Measurements from ENCODE around the gene ZKSCAN3. TPM values are rescaled to one million over a fixed set of nuclear protein-coding genes. Genes with fewer than 3 reads are reported as not detected.

Gene ZKSCAN3
- total RNA-seq, 2 donors from 2014 or later, result 1.3 to 1.6 TPM

GRCh38 chr6:28335040-28335563 lies 14.6 kb upstream of the ZKSCAN3 start:
- WGBS, 2 donors, result 24 to 34% methylated on average over 12 of the region's 12 CpGs
- no peaks in the 10 kb centered on the region for H3K9me3 ChIP-seq
- TF ChIP-seq, protein P1, sequence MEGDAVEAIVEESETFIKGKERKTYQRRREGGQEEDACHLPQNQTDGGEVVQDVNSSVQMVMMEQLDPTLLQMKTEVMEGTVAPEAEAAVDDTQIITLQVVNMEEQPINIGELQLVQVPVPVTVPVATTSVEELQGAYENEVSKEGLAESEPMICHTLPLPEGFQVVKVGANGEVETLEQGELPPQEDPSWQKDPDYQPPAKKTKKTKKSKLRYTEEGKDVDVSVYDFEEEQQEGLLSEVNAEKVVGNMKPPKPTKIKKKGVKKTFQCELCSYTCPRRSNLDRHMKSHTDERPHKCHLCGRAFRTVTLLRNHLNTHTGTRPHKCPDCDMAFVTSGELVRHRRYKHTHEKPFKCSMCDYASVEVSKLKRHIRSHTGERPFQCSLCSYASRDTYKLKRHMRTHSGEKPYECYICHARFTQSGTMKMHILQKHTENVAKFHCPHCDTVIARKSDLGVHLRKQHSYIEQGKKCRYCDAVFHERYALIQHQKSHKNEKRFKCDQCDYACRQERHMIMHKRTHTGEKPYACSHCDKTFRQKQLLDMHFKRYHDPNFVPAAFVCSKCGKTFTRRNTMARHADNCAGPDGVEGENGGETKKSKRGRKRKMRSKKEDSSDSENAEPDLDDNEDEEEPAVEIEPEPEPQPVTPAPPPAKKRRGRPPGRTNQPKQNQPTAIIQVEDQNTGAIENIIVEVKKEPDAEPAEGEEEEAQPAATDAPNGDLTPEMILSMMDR (IDR thresholded peaks at IDR 0.05), result peak in 1 of 7 experiments; percentile 9
- no peak for TF ChIP-seq POLR2A (IDR thresholded peaks at IDR 0.05)
- H3K36me3 ChIP-seq (replicated peaks in 1 of 2; ENCODE audit: insufficient read depth in 1 of 2, low read depth in 2 of 2), result no peaks in the 10 kb centered on the region
- DNase-seq (peak in 1 of 4 donors; percentile 14), ATAC-seq (peak; percentile 7)
- intact Hi-C loops (cut with DNase I), result loop anchor here (10.0 kb wide), 1 partner anchor 70 kb away; the partner anchor contains the start of gene ZSCAN26
- H3K27ac ChIP-seq, result peak overlapping the region; percentile 93 to 99 (median 96)
- peak overlapping the region in 1 of 2 donors; percentile 48 for H3K4me3 ChIP-seq
- peaks cover 18% of the 10 kb centered on the region for H3K4me1 ChIP-seq
- no peaks in the 10 kb centered on the region for H3K27me3 ChIP-seq

DNA sequence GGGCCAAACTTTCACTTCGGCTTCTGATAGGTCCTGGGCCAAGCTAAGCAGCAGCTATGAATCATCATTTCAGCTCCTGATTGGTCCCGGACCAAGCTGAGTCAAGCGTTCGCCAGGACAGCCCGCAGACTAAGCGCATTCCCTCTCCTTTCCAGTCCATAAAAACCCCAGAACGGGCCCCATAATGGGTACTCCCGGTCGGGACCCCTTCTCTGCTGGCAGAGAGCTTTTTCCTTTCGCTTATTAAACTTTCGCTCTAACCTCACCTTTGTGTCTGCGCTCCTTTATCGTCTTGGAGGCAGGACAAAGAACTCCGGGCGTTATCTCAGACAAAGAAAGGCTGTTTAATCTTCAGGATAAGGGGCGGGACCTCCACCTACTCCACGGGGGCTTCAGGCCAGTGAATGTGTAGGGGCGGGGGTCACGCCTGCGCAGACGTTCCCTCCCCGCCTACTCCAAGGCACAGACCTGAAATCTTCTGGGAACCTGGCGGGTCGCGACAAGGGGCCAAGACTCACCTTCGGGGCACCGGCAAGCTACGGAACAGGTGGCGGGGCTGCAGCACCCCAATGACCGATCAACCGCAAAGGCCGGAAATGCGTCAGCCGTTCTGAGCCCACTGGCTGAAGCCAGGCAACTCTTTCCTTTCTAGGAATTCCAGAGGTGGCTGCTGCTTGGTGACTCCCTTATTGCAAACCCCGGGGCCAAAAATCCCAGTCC lies 14.0 kb upstream of the ZKSCAN3 start, which contains the start of gene ZSCAN31:
ZSCAN31 (minus strand) TSS at position 585 of the 720 bp plus-strand sequence. CDS start 6,465 bp downstream, outside the sequence.
- H3K4me1 ChIP-seq, result peaks cover 18% of the 10 kb centered on the region
- peak; percentile 97 to 99 (median 99) for DNase-seq
- peak; percentile 90 to 99 (median 98) for TF ChIP-seq POLR2A (IDR thresholded peaks at IDR 0.05)
- TF ChIP-seq, protein P1 (IDR thresholded peaks at IDR 0.05), result no peak
- H3K9me3 ChIP-seq, result no peaks in the 10 kb centered on the region
- intact Hi-C loops (cut with DNase I), result loop anchor here (10.0 kb wide), 1 partner anchor 71 kb away; the partner anchor contains the start of gene ZSCAN26
- H3K27me3 ChIP-seq, result no peaks in the 10 kb centered on the region
- ATAC-seq, result peak; percentile 96
- peak within 1 kb of the TSS; percentile 93 to 99 (median 96) for H3K27ac ChIP-seq
- peak within 1 kb of the TSS; percentile 10 to 48 for H3K4me3 ChIP-seq
- H3K36me3 ChIP-seq (replicated peaks in 1 of 2; ENCODE audit: insufficient read depth in 1 of 2, low read depth in 2 of 2), result no peaks in the 10 kb centered on the region
- WGBS, 2 donors, result 0 to 1% methylated on average over 18 to 35 of the region's 35 CpGs

- WGBS, 2 donors, result 9 to 10% methylated on average over 23 to 24 of the region's 24 CpGs
- peak; percentile 13 for ATAC-seq
Measured at GRCh38 chr6:28336284-28337120, 13.2 kb upstream of the ZKSCAN3 start.

DNA sequence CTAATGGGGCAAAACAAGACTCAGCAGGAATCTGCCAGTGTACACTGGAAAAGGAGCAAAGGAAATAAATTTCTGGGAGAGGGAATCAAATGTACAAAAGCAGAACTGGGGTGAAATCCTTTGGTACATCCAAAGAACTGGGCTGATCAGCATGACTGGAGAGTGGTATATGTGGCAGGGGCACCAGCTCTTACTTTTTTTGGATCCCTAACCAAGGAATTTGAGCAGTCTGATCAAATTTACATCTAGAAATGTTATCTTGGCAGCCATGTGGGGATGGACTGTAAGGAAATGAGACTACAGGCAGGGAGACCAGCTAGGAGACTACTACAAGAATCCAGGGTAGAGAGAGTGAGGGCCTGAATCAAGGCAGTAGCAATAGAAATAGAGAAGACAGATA lies 12.6 kb upstream of the ZKSCAN3 start:
- TF ChIP-seq, protein P1 (IDR thresholded peaks at IDR 0.05), result no peak
- TF ChIP-seq POLR2A (IDR thresholded peaks at IDR 0.05), result no peak
- H3K9me3 ChIP-seq, result no peaks in the 10 kb centered on the region
- peaks cover 18% of the 10 kb centered on the region for H3K4me1 ChIP-seq
- H3K27me3 ChIP-seq, result no peaks in the 10 kb centered on the region
- H3K27ac ChIP-seq, result peak overlapping the region in 2 of 4 donors; percentile 94 to 99
- no peak overlapping the region for H3K4me3 ChIP-seq
- DNase-seq (no peak), ATAC-seq (no peak)
- H3K36me3 ChIP-seq (replicated peaks in 1 of 2; ENCODE audit: insufficient read depth in 1 of 2, low read depth in 2 of 2), result no peaks in the 10 kb centered on the region
- intact Hi-C loops (cut with DNase I), result loop anchor here (10.0 kb wide), 1 partner anchor 72 kb away; the partner anchor contains the start of gene ZSCAN26

More at GRCh38 chr6:28336284-28337120, 13.2 kb upstream of the ZKSCAN3 start:
- Histone ChIP-seq H3K36me3 (replicated peaks in 1 of 2; ENCODE audit: insufficient read depth in 1 of 2, low read depth in 2 of 2) (no peaks in the 10 kb centered on the region), H3K4me1 (peaks cover 18% of the 10 kb centered on the region), H3K27ac (peak overlapping the region; percentile 93 to 99 (median 96)), H3K4me3 (peak overlapping the region; percentile 10 to 48), H3K9me3 (no peaks in the 10 kb centered on the region), H3K27me3 (no peaks in the 10 kb centered on the region)
- intact Hi-C loops (cut with DNase I), result loop anchor here (10.0 kb wide), 1 partner anchor 72 kb away; the partner anchor contains the start of gene ZSCAN26
- peak; percentile 21 to 53 (median 34) for DNase-seq
- TF ChIP-seq POLR2A (IDR thresholded peaks at IDR 0.05), result no peak
- TF ChIP-seq, protein P1 (IDR thresholded peaks at IDR 0.05), result no peak

Data from body of pancreas (tissue), 4 donors.